DMS114 treated with DMSO at 0.1 percent for 48 hours (cell line): Measurements from ENCODE around the gene COPG1.
A peak's percentile ranks its signal among the peaks of the same experiment; 100 is the strongest.
"Not testable (repeated sequence)": the region's sequence is repeated elsewhere in the genome, so short reads cannot be mapped to it uniquely, and the experiment has no call there.

Source experiments
- DNase-seq: peaks from one replicate; lab custom pipeline; 2025; ENCODE audit not compliant: unreplicated experiment; lab: John Stamatoyannopoulos, UW

Gene COPG1, protein sequence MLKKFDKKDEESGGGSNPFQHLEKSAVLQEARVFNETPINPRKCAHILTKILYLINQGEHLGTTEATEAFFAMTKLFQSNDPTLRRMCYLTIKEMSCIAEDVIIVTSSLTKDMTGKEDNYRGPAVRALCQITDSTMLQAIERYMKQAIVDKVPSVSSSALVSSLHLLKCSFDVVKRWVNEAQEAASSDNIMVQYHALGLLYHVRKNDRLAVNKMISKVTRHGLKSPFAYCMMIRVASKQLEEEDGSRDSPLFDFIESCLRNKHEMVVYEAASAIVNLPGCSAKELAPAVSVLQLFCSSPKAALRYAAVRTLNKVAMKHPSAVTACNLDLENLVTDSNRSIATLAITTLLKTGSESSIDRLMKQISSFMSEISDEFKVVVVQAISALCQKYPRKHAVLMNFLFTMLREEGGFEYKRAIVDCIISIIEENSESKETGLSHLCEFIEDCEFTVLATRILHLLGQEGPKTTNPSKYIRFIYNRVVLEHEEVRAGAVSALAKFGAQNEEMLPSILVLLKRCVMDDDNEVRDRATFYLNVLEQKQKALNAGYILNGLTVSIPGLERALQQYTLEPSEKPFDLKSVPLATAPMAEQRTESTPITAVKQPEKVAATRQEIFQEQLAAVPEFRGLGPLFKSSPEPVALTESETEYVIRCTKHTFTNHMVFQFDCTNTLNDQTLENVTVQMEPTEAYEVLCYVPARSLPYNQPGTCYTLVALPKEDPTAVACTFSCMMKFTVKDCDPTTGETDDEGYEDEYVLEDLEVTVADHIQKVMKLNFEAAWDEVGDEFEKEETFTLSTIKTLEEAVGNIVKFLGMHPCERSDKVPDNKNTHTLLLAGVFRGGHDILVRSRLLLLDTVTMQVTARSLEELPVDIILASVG

GRCh38 chr3:129249284-129250065 lies at the start of gene COPG1:
TSS of gene COPG1 (plus strand) at chr3:129249606. CDS start at chr3:129249710, 104 bp downstream.
- DNase-seq, result peak; percentile 82

DNA sequence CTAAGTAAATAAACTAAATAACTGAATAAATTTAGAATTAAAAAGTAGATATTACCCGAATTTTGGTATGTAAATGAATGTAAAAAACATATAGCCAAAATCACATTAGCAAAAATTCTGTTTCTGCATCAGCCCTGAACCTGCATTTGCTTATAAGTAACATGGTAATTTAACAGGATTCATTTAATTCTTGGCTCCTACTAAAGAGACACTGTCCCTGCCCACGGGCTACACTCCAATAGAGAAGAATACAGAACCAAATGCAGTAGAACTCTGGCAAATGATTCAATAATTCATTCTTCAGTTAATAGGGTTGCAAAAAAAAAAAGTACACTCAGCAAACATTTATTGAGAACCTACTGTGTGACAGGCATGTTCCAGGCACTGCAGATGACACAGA lies 44.9 kb upstream of the COPG1 start:
- no peak for DNase-seq

DNA sequence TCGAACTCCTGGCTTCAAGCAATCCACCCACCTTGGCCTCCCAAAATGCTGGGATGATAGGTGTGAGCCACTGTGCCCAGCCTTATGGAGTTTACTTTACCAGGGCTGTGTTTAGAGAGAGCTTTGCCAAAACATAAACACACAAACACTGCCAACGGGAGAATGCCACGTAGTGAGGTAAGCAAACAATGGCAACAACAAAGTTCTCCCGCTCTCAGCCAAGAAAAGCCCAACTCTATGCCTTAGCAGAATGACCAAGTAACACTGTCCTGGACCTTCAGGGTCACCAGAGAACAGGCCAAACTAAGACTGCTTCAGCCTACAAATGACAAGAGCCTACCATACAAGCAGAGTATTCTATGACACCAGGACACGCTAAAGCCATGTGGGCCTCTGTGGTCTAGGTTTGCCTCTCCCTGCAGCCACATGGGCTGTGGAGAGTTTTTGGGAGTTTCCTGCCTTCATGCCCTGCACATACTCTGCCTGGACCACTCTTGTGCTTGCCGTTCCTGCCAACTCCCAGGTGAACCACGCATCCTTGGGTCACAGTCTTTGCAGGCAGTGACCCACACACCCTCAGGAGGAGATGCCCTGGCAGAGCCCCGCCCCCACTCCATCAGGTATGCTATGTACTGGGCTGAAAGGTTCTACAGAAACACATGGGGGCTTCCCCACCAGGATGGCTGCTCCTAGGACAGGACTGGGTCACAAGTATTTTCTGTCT lies 44.1 kb upstream of the COPG1 start:
- no peak for DNase-seq

- DNase-seq, result no peak
These were observed 41.9 kb upstream of the COPG1 start for GRCh38 chr3:129207479-129207878.

DNA sequence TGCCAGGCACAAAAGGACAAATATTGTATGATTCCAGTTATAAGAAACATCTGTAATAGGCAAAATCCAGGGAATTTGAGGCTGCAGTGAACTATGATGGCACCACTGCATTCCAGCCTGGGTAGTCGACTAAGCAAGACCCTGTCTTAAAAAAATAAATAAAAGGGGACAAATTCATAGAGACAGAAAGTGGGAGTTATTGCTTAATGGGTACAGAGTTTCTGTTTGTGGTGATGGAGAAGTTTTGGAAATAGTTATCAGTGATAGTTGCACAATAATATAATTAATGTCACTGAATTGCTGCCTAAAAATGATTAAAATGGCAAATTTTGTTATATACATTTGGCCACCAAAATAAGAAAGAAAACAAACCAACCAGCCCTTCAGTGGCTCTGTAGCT lies 38.1 kb upstream of the COPG1 start:
- no peak for DNase-seq

DNA sequence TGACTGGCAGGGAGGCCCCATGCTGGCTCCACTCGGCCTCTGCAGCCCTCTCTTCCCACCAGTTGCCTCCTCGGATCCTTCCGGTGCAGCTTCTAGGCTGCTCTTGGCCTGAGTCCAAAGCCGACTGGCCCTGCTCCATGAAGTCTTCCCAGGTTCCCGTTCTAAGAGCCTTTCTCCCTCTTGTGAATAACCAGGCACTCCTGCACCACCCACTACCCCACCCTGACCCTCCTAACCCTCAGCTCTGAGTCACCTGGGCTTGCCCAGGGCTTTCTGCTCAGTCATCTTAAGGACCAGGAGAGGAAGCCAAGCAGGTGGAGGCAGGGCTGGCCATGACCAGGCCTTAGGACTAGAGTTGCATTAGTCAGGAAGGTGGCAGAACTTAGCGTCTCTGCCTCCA lies 37.6 kb upstream of the COPG1 start:
- no peak for DNase-seq

GRCh38 chr3:129213238-129213637 lies 36.2 kb upstream of the COPG1 start:
- DNase-seq, result no peak

DNA sequence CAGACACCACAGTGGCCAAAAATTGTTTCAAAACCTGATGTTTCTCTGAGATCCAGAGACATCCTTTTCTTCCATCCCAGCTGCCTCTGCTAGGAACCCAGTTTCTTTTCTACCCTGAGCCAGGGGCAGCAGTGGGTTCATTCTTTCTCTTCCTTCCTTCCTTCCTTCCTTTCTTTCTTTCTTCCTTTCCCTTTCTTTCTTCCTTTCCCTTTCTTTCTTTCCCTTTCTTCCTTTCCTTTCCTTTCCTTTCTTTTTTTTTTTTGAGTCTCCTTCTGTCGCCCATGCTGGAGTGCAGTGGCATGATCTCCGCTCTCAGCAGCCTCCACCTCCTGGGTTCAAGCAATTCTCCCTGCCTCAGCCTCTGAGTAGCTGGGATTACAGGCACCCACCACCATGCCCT lies 30.7 kb upstream of the COPG1 start:
- DNase-seq, result no peak

DNA sequence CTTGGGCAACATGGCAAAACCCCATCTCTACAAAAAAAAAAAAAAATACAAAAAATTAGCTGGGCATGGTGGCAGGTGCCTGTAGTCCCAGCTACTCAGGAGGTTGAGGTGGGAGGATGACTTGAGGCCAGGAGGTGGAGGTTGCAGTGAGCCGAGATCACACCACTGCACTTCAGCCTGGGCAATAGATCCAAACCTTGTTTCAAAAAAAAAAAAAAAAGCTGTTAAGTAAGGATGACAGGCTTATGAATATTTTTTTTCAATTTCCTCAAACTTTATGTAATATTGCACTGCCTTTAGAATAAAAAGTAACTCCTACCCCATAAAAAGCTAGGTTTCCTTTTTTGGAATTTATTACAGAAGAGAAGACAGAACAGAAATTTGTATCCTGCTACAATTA lies 25.0 kb upstream of the COPG1 start:
- DNase-seq, result not testable (repeated sequence)

GRCh38 chr3:129224984-129225393 lies 24.4 kb upstream of the COPG1 start:
- DNase-seq, result peak; percentile 26

GRCh38 chr3:129226374-129226773 lies 23.0 kb upstream of the COPG1 start:
- DNase-seq, result no peak

- DNase-seq, result no peak
These were observed 20.4 kb upstream of the COPG1 start for GRCh38 chr3:129228891-129229585.

DNA sequence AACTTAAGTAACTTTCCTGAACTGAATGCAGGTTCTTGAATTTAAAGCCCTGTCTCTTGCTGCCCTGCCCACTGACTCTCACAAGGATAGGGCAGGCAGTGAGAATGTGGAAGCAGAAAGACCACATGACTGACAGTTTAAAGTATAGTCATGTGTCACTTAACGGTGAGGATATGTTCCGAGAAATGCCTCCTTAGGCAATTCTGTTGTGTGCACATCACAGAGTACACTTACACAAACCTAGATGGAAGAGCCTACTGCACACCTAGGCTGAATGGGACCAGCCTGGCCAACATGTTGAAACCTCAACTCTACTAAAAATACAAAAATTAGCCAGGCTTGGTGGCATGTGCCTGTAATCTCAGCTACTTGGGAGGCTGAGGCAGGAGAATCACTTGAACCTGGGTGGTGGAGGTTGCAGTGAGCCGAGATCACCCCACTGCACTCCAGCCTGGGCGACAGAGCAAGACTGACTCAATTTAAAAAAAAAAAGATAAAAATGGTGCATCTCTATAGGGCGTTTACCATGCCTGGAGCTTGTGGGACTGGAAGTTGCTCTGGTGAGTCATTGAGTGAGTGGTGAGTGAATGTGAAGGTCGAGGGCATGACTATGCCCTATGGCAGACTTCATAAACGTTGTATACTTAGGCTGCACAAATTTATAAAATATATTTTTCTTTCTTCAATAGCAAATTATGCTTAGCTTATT lies 18.9 kb upstream of the COPG1 start:
- DNase-seq, result no peak

DNA sequence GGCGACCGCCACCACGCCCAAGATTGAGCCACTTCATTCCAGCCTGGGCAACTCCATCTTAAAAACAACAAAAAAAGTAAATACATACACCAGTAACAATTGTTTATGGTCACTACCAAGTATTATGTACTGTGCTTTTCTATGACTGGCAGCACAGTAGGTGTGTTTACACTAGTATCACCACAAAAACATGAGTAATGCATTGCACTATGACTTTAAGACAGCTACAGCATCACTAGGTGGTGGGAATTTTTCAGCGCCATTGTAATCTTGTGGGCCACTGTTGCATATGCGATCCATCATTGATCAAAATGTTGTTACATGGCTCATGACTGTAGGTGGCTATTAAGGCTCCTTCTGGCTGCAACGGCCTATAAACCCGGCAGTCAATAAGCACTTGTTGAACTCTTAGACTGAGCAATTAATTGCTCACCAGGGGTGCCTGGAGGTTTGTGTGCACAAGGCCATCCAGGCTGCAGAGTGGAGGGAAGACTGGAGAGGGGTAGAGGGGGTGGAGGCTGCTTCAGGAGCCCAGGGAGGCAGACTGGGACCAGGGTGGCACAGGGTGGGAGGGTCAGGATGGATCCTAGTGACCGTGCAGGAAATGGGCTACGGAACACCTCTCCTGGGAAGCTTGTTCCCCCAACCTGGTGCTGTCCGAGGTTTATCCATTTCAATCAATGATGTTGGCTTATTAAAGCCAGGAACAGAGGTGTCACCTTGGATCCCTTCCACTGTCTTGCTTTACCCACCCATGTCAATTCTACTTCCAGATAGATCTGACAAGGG lies 17.9 kb upstream of the COPG1 start:
- DNase-seq, result no peak

DNA sequence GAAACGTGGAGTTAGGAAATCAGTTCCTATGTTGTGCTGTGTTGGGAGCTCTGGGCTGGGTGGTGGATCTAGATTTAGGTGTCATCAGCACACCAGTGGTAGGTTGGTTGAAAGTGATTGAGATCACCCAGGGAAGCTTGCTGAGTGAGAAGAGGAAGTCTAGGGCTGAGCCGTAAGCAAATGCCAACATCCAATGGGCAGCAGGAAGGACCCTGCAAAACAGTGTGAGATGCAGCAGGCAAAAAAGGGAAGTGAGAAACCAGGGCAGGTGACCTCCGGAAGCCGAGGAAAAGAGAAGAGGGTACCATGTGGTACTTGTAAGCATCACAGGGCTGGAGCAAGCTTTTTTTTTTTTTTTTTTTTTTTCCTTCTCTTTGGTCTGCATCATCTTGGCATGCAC lies 15.9 kb upstream of the COPG1 start:
- DNase-seq, result no peak

GRCh38 chr3:129234441-129234840 lies 15.0 kb upstream of the COPG1 start:
- no peak for DNase-seq

DNA sequence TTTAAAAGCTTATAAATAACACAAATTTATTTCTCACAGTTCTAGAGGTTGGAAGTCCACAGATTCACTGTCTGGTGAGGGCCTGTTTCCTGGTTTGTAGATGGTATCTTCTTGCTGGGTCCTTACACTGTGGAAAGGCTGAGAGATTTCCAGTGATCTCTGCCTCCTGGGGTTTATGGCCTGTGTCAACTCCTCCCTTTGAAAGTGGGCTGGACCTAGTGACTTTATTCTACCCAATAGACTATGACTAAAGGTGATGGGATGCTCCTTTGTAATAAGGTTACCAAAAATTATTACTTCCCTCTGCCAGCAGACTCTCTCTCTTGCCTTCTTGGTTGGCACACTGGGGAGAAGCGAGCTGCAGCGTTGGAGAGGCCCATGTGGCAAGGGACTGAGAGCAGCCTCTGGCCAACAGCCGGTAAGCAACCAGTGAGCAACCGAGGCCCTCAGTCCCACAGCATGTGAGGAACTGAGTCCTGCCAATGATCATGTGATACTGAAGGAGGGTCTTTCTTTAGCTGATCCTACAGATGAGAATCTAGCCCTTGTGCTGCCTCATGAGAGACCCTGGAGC lies 14.0 kb upstream of the COPG1 start:
- no peak for DNase-seq

GRCh38 chr3:129238945-129239705 lies 10.3 kb upstream of the COPG1 start:
- no peak for DNase-seq
